NCI-H146 treated with DMSO at 0.1 percent for 48 hours (cell line): ENCODE measurements around the gene ENO1.

ENCODE experiments used
- DNase-seq: peaks from one replicate; lab custom pipeline; 2025; ENCODE audit not compliant: unreplicated experiment; lab: John Stamatoyannopoulos, UW

Gene ENO1

GRCh38 chr1:8871965-8872399, 6.5 kb downstream of the ENO1 start:
- no peak for DNase-seq

GRCh38 chr1:8871539-8871935, 6.9 kb downstream of the ENO1 start:
- DNase-seq, result no peak

GRCh38 chr1:8870616-8871538, 7.6 kb downstream of the ENO1 start:
- DNase-seq, result no peak

GRCh38 chr1:8870103-8870502, 8.4 kb downstream of the ENO1 start:
- DNase-seq, result no peak

GRCh38 chr1:8867878-8868567, 10.5 kb downstream of the ENO1 start:
- no peak for DNase-seq

- no peak for DNase-seq
Observed at GRCh38 chr1:8866792-8867415, 11.6 kb downstream of the ENO1 start.

GRCh38 chr1:8866173-8866791, 12.2 kb downstream of the ENO1 start:
- no peak for DNase-seq

- no peak for DNase-seq
Observed at GRCh38 chr1:8864713-8865344, 13.7 kb downstream of the ENO1 start.

- DNase-seq, result no peak
Observed at GRCh38 chr1:8863794-8864233, 14.7 kb downstream of the ENO1 start.

GRCh38 chr1:8863138-8863537, 15.3 kb downstream of the ENO1 start:
- no peak for DNase-seq

GRCh38 chr1:8862528-8862927, 16.0 kb downstream of the ENO1 start:
- no peak for DNase-seq

GRCh38 chr1:8860738-8861516, 17.6 kb downstream of the ENO1 start:
- DNase-seq, result no peak

GRCh38 chr1:8858888-8859706, 19.4 kb downstream of the ENO1 start:
- no peak for DNase-seq

- no peak for DNase-seq
Observed at GRCh38 chr1:8858112-8858668, 20.3 kb downstream of the ENO1 start.

- DNase-seq, result no peak
Observed at GRCh38 chr1:8856689-8857412, 21.6 kb downstream of the ENO1 start.

- DNase-seq, result no peak
Observed at GRCh38 chr1:8854240-8854639, 24.2 kb downstream of the ENO1 start.

- no peak for DNase-seq
Observed at GRCh38 chr1:8851060-8851459, 27.4 kb downstream of the ENO1 start.
